ENCODE data around the gene CDC42EP4. TPM values are rescaled to one million over a fixed set of nuclear protein-coding genes. Genes with fewer than 3 reads are reported as not detected.
"Not testable (repeated sequence)": the region's sequence is repeated elsewhere in the genome, so short reads cannot be mapped to it uniquely, and the experiment has no call there.

The CDC42EP4 gene
- total RNA-seq, 2 experiments from 2014 or later = 1.3 to 1.5 TPM

GRCh38 chr17:73267648-73268537 lies 43.9 kb downstream of the CDC42EP4 start:
- H3K4me3 Mint-ChIP-seq = no peak overlapping the region
- H3K27me3 Mint-ChIP-seq = no peaks in the 10 kb centered on the region
- H3K4me1 Mint-ChIP-seq = no peaks in the 10 kb centered on the region
- no peaks in the 10 kb centered on the region for H3K9me3 Mint-ChIP-seq (ENCODE audit: low read depth)
- H3K36me3 Mint-ChIP-seq = no peaks in the 10 kb centered on the region
- ATAC-seq (no peak), DNase-seq (no peak)
- CTCF ChIA-PET = no interaction called here
- H3K27ac Mint-ChIP-seq = no peak overlapping the region

DNA sequence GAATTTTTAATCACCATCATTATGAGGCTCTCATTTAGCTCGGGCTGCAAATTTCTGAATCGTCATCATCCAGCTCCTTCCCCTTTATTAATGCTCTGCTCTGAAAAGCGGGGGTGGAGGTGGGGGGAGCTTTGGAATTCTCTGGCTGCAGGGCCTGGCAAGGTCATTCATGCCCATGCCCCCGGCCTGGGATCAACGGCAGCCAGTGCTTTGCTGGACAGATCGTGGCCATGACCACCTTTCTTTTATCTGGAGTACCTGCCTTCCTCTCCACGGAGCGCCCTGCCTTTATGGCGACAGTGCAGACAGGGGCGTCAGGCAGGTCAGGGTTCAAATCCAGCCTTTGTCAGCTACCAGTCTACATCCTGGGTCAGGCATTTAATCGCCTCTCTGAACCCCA lies 45.0 kb downstream of the CDC42EP4 start:
- Mint-ChIP-seq H3K4me1 (no peaks in the 10 kb centered on the region), H3K27me3 (no peaks in the 10 kb centered on the region)
- CTCF ChIA-PET = interaction anchor here (0.8 to 2.0 kb wide), 4 partner anchors 9 to 539 kb away, joined by 3 to 8 read pairs (median 6); no protein-coding TSS in a partner anchor

DNA sequence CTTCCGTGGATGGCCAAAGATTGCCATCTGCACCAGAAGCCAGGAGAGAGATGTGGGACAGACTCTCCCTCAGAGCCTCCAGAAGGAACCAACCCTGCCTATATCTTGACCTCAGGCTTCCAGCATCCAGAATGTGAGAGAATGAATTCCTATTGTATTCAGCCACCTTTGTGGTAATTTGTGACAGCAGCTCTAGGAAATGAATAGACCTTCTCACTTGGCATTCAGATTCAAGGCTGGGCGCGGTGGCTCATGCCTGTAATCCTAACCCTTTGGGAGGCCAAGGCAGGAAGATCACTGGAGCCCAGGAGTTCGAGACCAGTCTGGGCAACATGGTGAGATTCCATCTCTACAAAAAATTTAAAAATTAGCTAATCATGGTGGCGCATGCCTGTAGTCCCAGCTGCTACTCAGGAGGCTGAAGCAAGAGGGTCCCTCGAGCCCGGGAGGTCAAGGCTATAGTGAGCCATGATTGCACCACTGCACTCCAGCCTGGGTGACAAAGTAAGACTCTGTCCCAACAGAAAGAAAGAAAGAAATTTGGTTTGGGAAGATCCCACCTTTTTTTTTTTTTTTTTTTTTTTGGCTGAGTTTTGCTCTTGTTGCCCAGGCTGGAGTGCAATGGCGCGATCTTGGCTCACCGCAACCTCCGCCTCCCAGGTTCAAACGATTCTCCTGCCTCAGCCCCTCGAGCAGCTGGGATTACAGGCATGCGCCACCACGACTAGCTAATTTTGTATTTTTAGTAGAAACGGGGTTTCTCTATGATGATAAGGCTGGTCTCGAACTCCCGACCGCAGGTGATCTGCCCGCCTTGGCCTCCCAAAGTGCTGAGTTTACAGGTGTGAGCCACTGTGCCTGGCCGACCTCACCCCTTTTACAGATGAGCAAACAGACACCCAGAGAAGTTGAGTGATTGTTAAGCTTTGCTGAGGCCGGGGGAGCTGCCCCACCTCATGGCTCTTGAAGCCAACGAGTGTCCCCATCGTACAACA lies 45.9 kb downstream of the CDC42EP4 start:
- ATAC-seq = no peak

More for the DNA sequence above, 45.0 kb downstream of the CDC42EP4 start:
- DNase-seq = no peak
- no peak overlapping the region for H3K27ac Mint-ChIP-seq
- no peaks in the 10 kb centered on the region for H3K9me3 Mint-ChIP-seq (ENCODE audit: low read depth)
- ATAC-seq = no peak
- H3K36me3 Mint-ChIP-seq = no peaks in the 10 kb centered on the region
- no peak overlapping the region for H3K4me3 Mint-ChIP-seq

GRCh38 chr17:73264448-73264847 lies 47.4 kb downstream of the CDC42EP4 start:
- CTCF ChIA-PET = interaction anchor here (1.3 kb wide), 1 partner anchor 9 kb away, joined by 3 read pairs; no protein-coding TSS in a partner anchor
- not testable (repeated sequence) for H3K36me3 Mint-ChIP-seq; H3K4me3 Mint-ChIP-seq; H3K4me1 Mint-ChIP-seq; H3K9me3 Mint-ChIP-seq (ENCODE audit: low read depth); ATAC-seq; H3K27ac Mint-ChIP-seq; DNase-seq; H3K27me3 Mint-ChIP-seq

More for the DNA sequence above, 45.9 kb downstream of the CDC42EP4 start:
- Mint-ChIP-seq H3K4me1 (no peaks in the 10 kb centered on the region), H3K27me3 (no peaks in the 10 kb centered on the region), H3K4me3 (no peak overlapping the region), H3K36me3 (no peaks in the 10 kb centered on the region), H3K9me3 (ENCODE audit: low read depth) (no peaks in the 10 kb centered on the region), H3K27ac (no peak overlapping the region)
- no peak for DNase-seq
- CTCF ChIA-PET = interaction anchor here (0.8 to 2.0 kb wide), 4 partner anchors 8 to 539 kb away, joined by 3 to 8 read pairs (median 6); no protein-coding TSS in a partner anchor

DNA sequence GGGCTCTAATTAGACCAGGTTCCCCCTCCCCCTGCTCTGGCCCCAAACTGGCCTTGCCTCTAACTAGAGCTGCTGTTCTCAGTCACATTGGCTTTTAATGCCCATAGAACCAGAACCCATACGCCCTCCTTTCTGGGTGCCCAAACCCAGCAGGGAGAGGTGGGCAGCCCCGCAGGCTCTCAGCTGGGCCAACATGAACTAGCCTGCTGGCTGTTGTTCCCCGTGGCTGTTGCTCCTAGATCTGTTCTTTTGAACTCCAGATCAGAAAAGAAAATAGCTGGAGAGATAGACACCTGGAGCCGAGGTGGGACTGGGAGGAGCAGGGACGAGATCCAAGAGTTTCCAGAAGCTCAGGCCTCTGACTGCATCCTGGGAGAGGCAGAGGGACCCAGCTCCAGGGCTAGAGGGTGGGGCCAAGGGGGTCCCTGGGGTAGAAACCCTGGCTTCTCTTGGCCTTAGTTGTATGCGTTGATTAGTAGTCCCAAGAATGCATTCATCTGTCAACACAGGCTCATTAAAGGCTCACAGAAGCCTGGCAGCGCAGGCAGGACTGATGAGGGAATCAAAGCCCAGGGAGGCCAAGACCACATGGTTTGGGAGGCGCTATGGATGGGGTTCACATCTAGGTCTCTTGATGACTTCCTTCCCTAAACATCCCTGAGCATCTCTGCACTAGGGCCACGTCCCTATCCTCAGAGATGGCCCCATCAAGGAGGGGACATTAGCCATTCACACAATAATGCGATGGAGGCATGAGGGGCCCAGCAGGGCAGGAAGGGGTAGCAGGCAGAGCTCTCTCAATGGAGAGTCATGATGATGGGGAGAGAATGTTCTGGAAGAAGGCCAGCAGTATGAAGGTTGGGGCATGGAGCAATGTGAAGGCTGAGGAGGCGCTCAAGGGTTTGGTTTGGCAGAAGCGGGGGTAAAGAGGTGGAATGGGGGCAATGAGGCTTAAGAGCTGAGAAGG lies 48.8 kb downstream of the CDC42EP4 start:
- Mint-ChIP-seq H3K36me3 (no peaks in the 10 kb centered on the region), H3K4me1 (no peaks in the 10 kb centered on the region), H3K4me3 (no peak overlapping the region), H3K9me3 (ENCODE audit: low read depth) (no peaks in the 10 kb centered on the region), H3K27ac (no peak overlapping the region), H3K27me3 (no peaks in the 10 kb centered on the region)
- DNase-seq (no peak), ATAC-seq (no peak)
- CTCF ChIA-PET = interaction anchor here (1.3 to 3.0 kb wide), 2 partner anchors 8 to 108 kb away, joined by 3 to 13 read pairs; no protein-coding TSS in a partner anchor

DNA sequence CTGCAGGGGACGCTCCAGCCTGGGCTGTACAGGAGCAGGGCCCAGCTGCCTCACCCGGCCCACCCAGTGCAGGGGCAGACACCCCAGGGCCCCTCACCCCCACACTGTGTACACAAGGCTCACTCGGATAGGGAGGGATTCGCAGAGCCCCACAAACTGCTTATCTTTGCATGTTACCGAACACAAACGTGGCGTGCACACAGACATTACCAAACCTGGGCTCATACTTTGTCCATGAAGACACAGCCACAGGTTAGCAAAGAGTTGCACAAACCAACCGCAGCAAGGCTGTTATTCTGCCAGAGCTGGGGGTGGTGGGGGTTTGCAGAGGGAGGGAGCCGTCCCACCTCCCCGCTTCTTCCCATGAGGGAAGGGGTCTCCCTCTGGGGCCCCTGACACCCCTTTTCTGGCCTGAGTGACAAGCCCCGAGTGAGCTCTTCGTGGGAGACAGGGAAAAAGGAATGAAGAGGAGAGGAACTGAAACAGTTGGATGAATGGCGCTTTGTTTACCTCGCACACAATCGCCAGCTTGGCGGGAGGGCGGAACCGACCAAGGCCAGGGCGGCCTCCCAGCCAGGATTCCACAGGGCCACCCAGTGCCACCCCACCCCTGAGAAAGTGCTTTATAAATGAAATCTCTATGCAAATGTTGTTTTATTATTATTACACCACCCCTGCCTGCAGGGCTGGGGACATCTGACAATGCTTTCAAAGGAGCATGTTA lies 49.7 kb downstream of the CDC42EP4 start:
- CTCF ChIA-PET = interaction anchor here (3.0 kb wide), 1 partner anchor 109 kb away, joined by 13 read pairs; no protein-coding TSS in a partner anchor
- H3K27ac Mint-ChIP-seq = no peak overlapping the region
- no peak overlapping the region for H3K4me3 Mint-ChIP-seq
- H3K36me3 Mint-ChIP-seq = no peaks in the 10 kb centered on the region
- H3K9me3 Mint-ChIP-seq (ENCODE audit: low read depth) = no peaks in the 10 kb centered on the region
- DNase-seq (no peak), ATAC-seq (no peak)
- no peaks in the 10 kb centered on the region for H3K4me1 Mint-ChIP-seq
- H3K27me3 Mint-ChIP-seq = no peaks in the 10 kb centered on the region

DNA sequence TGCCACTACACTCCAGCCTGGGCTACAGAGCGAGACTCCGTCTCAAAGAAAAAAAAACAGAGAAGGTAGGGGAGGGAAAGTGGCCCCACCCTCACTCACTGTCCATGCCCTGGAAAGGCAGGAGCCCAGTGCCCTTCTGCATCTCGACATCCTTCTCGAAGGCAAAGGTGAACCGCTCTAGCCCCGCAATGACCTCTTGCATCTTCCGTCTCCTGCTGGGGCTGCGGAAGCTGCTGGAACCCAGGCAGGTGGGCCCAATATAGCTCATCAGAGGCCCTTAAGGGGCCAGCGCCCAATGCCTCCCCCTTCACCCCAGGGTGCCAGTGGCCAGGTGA lies 50.2 kb downstream of the CDC42EP4 start, which contains the start of gene CPSF4L:
Gene CPSF4L, minus strand, starts transcription at position 264 of the 335 bp plus-strand sequence. Its CDS starts 62 bp downstream, at position 202.
- CTCF ChIA-PET = interaction anchor here (3.0 kb wide), 1 partner anchor 109 kb away, joined by 13 read pairs; no protein-coding TSS in a partner anchor
- Mint-ChIP-seq H3K9me3 (ENCODE audit: low read depth) (no peaks in the 10 kb centered on the region), H3K27me3 (no peaks in the 10 kb centered on the region), H3K4me3 (no peak within 1 kb of the TSS), H3K27ac (no peak within 1 kb of the TSS), H3K4me1 (no peaks in the 10 kb centered on the region), H3K36me3 (no peaks in the 10 kb centered on the region)
- no peak for ATAC-seq
- no peak for DNase-seq

- CTCF ChIA-PET = interaction anchor here (0.9 to 2.7 kb wide), 2 partner anchors 9 to 112 kb away, joined by 3 to 16 read pairs; no protein-coding TSS in a partner anchor
- no peak for ATAC-seq
Observed at GRCh38 chr17:73257516-73257915, 54.3 kb downstream of the CDC42EP4 start.

GRCh38 chr17:73256220-73256619 lies 55.6 kb downstream of the CDC42EP4 start:
- H3K9me3 Mint-ChIP-seq (ENCODE audit: low read depth) = no peaks in the 10 kb centered on the region
- DNase-seq (no peak), ATAC-seq (no peak)
- no peak overlapping the region for H3K27ac Mint-ChIP-seq
- no peaks in the 10 kb centered on the region for H3K27me3 Mint-ChIP-seq
- no peaks in the 10 kb centered on the region for H3K36me3 Mint-ChIP-seq
- no peak overlapping the region for H3K4me3 Mint-ChIP-seq
- H3K4me1 Mint-ChIP-seq = no peaks in the 10 kb centered on the region
- CTCF ChIA-PET = interaction anchor here (1.0 to 4.4 kb wide), 10 partner anchors 10 to 699 kb away, joined by 3 to 65 read pairs (median 6); no protein-coding TSS in a partner anchor

More at GRCh38 chr17:73257516-73257915, 54.3 kb downstream of the CDC42EP4 start:
- Mint-ChIP-seq H3K9me3 (ENCODE audit: low read depth) (no peaks in the 10 kb centered on the region), H3K27ac (no peak overlapping the region), H3K36me3 (no peaks in the 10 kb centered on the region), H3K4me3 (no peak overlapping the region), H3K4me1 (no peaks in the 10 kb centered on the region), H3K27me3 (no peaks in the 10 kb centered on the region)
- no peak for DNase-seq

DNA sequence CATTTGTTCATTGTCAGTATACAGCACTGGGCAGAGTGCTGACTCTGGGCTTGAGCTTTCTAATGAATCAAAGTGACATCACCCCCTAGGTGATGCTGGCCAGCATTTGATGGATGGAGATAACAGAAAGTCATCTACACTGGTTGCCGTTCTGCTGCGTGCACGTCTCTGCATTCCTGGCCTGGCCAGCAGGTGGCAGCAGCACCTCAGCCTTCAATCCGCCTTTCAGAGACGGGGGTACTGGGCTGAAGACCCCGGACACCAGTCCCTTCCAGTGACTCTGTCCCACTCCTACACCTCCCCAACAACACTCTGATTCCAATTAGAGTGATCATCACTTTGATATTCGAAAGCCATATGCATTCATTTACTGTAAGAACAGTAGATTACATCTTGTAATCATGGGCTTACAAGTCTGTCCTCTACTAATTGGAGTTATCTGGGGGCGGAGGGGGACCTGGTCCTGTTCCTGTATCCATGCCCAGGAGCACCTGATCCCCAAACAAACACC lies 56.1 kb downstream of the CDC42EP4 start:
- CTCF ChIA-PET = interaction anchor here (0.6 to 4.4 kb wide), 27 partner anchors 8 to 699 kb away, joined by 3 to 65 read pairs (median 5); no protein-coding TSS in a partner anchor
- Mint-ChIP-seq H3K36me3 (no peaks in the 10 kb centered on the region), H3K27ac (no peak overlapping the region), H3K9me3 (ENCODE audit: low read depth) (no peaks in the 10 kb centered on the region), H3K27me3 (no peaks in the 10 kb centered on the region), H3K4me1 (no peaks in the 10 kb centered on the region), H3K4me3 (no peak overlapping the region)
- ATAC-seq (peak; percentile 84), DNase-seq (peak; percentile 62)

- no peak for ATAC-seq
- no peaks in the 10 kb centered on the region for H3K27me3 Mint-ChIP-seq
- H3K4me3 Mint-ChIP-seq = no peak overlapping the region
- no peaks in the 10 kb centered on the region for H3K4me1 Mint-ChIP-seq
- no peaks in the 10 kb centered on the region for H3K36me3 Mint-ChIP-seq
- DNase-seq = no peak
- CTCF ChIA-PET = interaction anchor here (3.3 kb wide), 1 partner anchor 118 kb away, joined by 12 read pairs; no protein-coding TSS in a partner anchor
- H3K9me3 Mint-ChIP-seq (ENCODE audit: low read depth) = no peaks in the 10 kb centered on the region
- no peak overlapping the region for H3K27ac Mint-ChIP-seq
Observed at GRCh38 chr17:73251871-73252270, 59.9 kb downstream of the CDC42EP4 start.

Data from activated CD8-positive, alpha-beta memory T cell treated with anti-CD3 and anti-CD28 coated beads, Interleukin-2, amount 10 ng/mL, durations not matched to agents 7 days and 5 days (primary cell).